Right renal pelvis (tissue), 4 donors: ENCODE measurements around the gene TUT7. TPM values are rescaled to one million over a fixed set of nuclear protein-coding genes. Genes with fewer than 3 reads are reported as not detected.

Experiments
- DNase-seq, 4 donors: peaks; one replicate each; pipeline ENCODE4 v3.0.0-alpha.2; 2013; ENCODE audit warnings: low read depth in 4 of 4, low spot score in 3 of 4, missing footprints in 1 of 4
- polyA plus RNA-seq, 4 donors: library from polyadenylated mRNA; unstranded; fragments of 120-200 nt; gene quantifications; one replicate each; pipeline ENCODE4 v1.2.1, GENCODE V29; 2013; ENCODE audit not compliant: insufficient read length in 4 of 4

The TUT7 gene
- polyA plus RNA-seq, 4 donors, result 21.6 to 30.0 (median 27.9) TPM

- DNase-seq, result no peak
Measured at GRCh38 chr9:86259557-86259956, 94.7 kb downstream of the TUT7 start, which contains the start of gene C9orf153. C9orf153 (minus strand) TSS chr9:86259657; CDS start chr9:86229603, 30,054 bp downstream.

- no peak for DNase-seq
Measured at GRCh38 chr9:86257391-86257790, 96.8 kb downstream of the TUT7 start.

GRCh38 chr9:86256653-86257052 lies 97.6 kb downstream of the TUT7 start:
- no peak for DNase-seq

GRCh38 chr9:86253577-86253976 lies 100.6 kb downstream of the TUT7 start:
- DNase-seq, result no peak

GRCh38 chr9:86252870-86253269 lies 101.3 kb downstream of the TUT7 start:
- no peak for DNase-seq

GRCh38 chr9:86250123-86250522 lies 104.1 kb downstream of the TUT7 start:
- DNase-seq, result no peak

- DNase-seq, result no peak
Measured at GRCh38 chr9:86248746-86249145, 105.5 kb downstream of the TUT7 start.

GRCh38 chr9:86246752-86247161 lies 107.5 kb downstream of the TUT7 start:
- no peak for DNase-seq

- DNase-seq, result no peak
Measured at GRCh38 chr9:86242071-86242470, 112.1 kb downstream of the TUT7 start.

- no peak for DNase-seq
Measured at GRCh38 chr9:86241216-86241615, 113.0 kb downstream of the TUT7 start.

- no peak for DNase-seq
Measured at GRCh38 chr9:86238861-86239770, 115.1 kb downstream of the TUT7 start.

Other genes starting within 250 kb of the TUT7 start
- gene C9orf153, start 94.8 kb downstream of the TUT7 start, polyA plus RNA-seq, result under 1 TPM in 3 of 4 donors, not detected in 1; 0.15 to 0.20 (median 0.16) TPM
- 10 to 100 TPM; 59.9 to 78.4 (median 69.5) TPM for gene ISCA1, start 71.9 kb downstream of the TUT7 start, polyA plus RNA-seq